HG03469 (cell line): ENCODE measurements around the gene STIP1.
"Not testable (repeated sequence)": the region's sequence is repeated elsewhere in the genome, so short reads cannot be mapped to it uniquely, and the experiment has no call there.

Experiments
- ATAC-seq: cut with Tn5 transposase; IDR thresholded peaks from one replicate; pipeline ENCODE4 v1.9.1; 2021; ENCODE audit warnings: mild to moderate bottlenecking, moderate library complexity, moderate number of reproducible peaks; ENCODE audit not compliant: unreplicated experiment

STIP1 gene

GRCh38 chr11:64234647-64235379 lies 48.8 kb downstream of the STIP1 start:
- no peak for ATAC-seq

- ATAC-seq, result no peak
These were observed 49.6 kb downstream of the STIP1 start for GRCh38 chr11:64235437-64236161.

DNA sequence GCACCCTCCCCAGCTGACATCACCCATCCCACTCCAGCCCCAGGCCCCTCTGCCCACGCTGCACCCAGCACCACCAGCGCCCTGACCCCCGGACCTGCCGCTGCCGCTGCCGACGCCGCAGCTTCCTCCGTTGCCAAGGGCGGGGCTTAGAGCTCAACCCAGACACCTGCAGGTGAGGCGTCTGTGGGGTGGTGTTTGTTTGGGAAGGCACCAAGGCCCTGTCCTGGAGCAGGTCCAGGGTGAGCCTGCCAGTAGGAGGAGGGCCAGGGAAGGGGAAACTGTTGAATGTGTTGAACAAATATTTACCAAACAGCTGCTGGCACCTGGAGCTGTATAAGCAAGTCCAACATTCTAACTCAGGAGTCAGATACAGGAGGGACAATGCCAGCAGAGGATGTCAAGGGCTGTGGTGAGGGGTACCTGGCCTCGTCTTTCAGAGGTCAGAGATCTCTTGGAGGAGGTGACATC lies 51.5 kb downstream of the STIP1 start:
- no peak for ATAC-seq

GRCh38 chr11:64238076-64238475 lies 52.1 kb downstream of the STIP1 start:
- no peak for ATAC-seq

DNA sequence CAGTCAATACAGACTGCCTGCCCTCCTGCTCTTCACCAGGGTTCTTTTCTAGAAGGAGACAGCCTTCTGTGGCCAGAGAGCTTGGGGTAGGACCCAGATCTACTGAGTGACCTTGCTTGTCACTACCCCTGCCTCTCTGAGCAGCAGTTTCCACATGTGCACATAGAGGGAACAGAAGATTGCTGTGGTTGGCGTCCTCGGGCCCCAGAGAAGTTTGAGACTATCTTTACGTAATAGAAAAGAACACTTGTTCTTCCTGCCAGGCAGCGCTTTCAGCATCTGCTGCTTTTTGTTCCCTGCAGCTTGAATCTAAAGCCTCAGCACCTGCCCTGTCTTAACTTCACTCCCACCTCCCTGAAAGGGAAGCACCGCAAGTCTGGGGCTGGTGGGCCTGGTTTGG lies 53.0 kb downstream of the STIP1 start:
- ATAC-seq, result no peak

GRCh38 chr11:64239662-64240434 lies 53.9 kb downstream of the STIP1 start:
- ATAC-seq, result no peak

GRCh38 chr11:64240435-64241240 lies 54.7 kb downstream of the STIP1 start, which contains the start of gene FKBP2:
Gene FKBP2 (plus strand): TSS chr11:64241095. CDS start chr11:64242388, 1,293 bp downstream.
- ATAC-seq, result peak; percentile 38

- ATAC-seq, result peak; percentile 41
These were observed 55.2 kb downstream of the STIP1 start for GRCh38 chr11:64241241-64241490.

DNA sequence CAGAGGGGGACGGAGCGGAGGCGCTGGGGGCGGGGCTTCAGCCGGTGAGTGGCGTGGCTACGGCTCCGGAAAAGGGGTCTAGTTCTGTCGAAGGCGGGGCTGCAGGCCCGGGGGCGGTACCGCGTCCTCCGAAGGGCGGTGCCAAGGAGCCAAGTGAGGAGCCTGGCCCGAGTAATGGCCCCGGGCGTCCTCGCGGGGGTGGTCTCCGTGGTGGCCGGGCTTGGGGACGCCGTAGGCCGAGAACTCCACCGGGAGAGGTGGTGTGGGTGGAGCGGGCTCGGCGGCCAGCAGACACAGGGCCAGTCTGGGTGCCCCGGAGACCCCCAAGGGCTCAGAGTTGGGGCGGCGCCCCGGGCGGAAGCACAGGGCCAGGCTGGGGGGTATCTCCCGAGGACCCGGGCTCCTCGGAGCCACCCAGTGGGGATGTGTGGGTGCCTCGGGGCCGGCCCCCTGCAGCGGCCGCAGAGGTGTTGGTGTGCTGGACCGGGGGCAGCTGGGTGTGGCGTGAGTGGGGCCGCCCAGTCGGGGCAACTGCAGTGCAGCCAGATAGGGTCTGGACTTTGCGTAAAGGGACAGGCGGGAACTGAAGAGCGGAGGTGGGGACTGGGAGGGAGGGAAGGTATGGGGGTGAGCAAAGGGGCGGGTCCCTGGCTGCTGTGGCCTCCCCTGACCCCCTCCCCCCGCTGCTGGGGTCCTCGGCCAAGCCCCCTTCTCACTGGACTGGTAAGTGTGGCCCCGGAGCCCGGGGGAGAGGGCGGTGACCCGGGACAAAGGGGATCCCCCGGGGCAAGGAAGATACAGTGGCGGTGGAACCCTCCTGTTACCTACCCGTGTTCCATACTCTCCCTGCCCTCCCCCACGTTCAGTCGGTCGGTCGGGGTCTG lies 55.8 kb downstream of the STIP1 start:
- ATAC-seq, result peak; percentile 10

- ATAC-seq, result no peak
These were observed 57.4 kb downstream of the STIP1 start for GRCh38 chr11:64243236-64243854.

GRCh38 chr11:64244107-64244506 lies 58.1 kb downstream of the STIP1 start:
- no peak for ATAC-seq

- ATAC-seq, result no peak
These were observed 59.0 kb downstream of the STIP1 start for GRCh38 chr11:64244966-64245365.

- ATAC-seq, result no peak
These were observed 59.4 kb downstream of the STIP1 start for GRCh38 chr11:64245401-64245796.

GRCh38 chr11:64245797-64246620 lies 60.0 kb downstream of the STIP1 start:
- no peak for ATAC-seq

DNA sequence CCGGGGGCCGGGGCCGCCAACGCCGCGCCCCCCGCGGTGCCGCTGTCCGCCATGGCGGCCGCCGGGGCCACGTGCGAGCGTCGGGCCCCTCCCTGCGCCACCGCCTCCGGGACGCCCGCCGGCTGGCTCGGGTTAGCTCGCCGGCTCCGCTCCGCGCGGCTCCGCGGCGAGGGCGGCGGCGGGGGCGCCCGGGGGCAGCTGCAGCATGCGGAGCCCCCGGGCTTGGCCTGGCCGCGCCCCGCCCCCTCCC lies 60.6 kb downstream of the STIP1 start:
- ATAC-seq, result not testable (repeated sequence)

DNA sequence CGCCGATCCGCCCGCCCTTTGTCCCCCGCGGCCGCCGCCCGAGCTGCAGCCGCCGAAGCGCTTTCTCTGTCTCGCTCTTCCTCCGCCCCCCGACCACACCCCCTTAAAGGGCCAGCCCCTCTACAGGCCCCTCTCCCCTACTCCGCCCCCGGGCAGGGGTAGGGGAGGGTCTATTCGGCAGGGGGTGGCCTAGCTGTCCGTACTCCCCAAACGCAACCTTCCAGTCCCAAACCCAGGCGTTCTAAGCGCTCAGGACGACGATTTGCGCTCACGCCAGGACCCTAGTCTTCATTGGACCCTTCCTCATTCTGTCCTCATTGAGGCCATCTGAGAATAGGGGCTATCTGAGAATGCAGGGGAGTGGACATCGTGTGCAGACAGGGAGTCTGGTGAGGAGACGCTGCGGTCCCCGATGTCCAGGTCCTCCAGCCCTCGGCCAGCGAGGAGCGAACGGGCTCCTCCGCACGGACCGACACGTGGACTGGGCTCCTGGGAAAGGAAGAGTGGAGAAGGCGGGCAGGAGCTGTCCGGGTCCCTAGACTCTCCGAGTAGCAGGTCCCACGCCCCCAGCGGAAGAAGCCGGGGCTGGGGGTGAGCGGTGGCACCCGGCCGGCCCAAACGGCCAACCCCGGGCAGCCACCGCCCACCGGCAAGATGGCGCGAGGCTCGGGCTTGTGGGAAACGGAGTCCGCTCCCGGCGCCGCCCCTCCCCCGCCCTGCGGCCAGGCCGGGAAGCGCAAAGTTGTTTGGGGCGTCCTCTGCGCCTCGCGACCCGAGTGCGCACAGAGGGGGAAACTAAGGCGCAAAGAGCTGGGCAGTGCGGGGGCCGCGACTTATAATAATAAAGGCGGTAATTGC lies 61.1 kb downstream of the STIP1 start, which contains the start of gene PPP1R14B:
PPP1R14B (minus strand) TSS at position 73 of the 858 bp plus-strand sequence. CDS start 270 bp downstream, outside the sequence.
- no peak for ATAC-seq

DNA sequence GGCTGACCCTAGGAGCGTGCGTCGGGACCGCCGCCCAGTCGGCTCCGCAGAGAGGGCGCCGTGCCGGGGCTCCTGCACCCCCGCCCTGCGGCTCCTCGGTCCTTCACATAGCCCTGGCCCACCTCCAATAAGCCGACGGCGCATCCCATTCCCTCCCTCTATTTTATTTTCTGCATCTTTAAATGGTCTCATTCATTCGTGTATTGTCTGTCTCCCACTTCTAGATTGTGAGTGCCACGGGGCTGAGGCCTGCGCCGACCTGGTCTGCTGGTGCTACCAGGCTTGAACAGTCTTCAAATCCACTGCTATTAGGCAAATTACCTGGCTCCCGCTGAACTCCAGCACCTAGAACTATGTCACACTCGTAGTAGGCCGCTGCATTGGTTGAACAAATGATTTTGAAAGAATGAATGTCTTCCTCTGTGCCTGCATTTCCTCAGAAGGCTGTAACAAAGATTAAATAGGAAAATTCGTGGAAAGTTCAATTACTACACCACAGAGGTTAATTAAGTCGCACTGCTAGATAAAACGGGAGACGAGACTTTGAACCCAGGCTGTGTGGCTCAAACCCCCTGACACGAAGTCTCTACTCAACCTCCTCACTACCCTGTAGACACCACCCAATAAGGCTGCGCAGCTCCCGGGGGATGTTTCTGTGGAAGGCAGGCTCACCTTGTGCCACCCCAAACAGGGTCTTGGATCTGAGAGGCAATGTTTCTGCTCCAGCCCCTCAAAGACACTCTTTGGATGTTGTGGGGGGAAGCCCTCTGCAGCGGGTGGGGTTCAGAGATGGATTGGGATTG lies 62.0 kb downstream of the STIP1 start:
- no peak for ATAC-seq
